T1000 (cell line): Measurements from ENCODE around the gene TRIM2.

ENCODE experiments used
- DNase-seq: peaks from one replicate; lab custom pipeline; 2025; ENCODE audit warnings: mixed read lengths; lab: John Stamatoyannopoulos, UW

The TRIM2 gene

GRCh38 chr4:153275380-153276276, 71.4 kb downstream of the TRIM2 start:
- DNase-seq, result no peak

GRCh38 chr4:153276971-153277370, 72.7 kb downstream of the TRIM2 start:
- DNase-seq, result no peak

- DNase-seq, result no peak
Observed at GRCh38 chr4:153281476-153281875, 77.2 kb downstream of the TRIM2 start.

- DNase-seq, result no peak
Observed at GRCh38 chr4:153282023-153282422, 77.8 kb downstream of the TRIM2 start.

- no peak for DNase-seq
Observed at GRCh38 chr4:153283260-153283659, 79.0 kb downstream of the TRIM2 start.

GRCh38 chr4:153290134-153290533, 85.9 kb downstream of the TRIM2 start:
- no peak for DNase-seq

GRCh38 chr4:153291562-153291961, 87.3 kb downstream of the TRIM2 start:
- DNase-seq, result no peak

GRCh38 chr4:153292897-153293741, 88.9 kb downstream of the TRIM2 start:
- no peak for DNase-seq

- DNase-seq, result no peak
Observed at GRCh38 chr4:153293742-153294057, 89.5 kb downstream of the TRIM2 start.

- DNase-seq, result no peak
Observed at GRCh38 chr4:153294631-153295030, 90.4 kb downstream of the TRIM2 start.

- no peak for DNase-seq
Observed at GRCh38 chr4:153295131-153295755, 91.0 kb downstream of the TRIM2 start.

- DNase-seq, result no peak
Observed at GRCh38 chr4:153296040-153296823, 92.0 kb downstream of the TRIM2 start.

- DNase-seq, result no peak
Observed at GRCh38 chr4:153297116-153297515, 92.9 kb downstream of the TRIM2 start.

GRCh38 chr4:153310793-153311192, 106.5 kb downstream of the TRIM2 start:
- no peak for DNase-seq

- DNase-seq, result no peak
Observed at GRCh38 chr4:153314915-153315314, 110.7 kb downstream of the TRIM2 start.

- no peak for DNase-seq
Observed at GRCh38 chr4:153318696-153319320, 114.6 kb downstream of the TRIM2 start.

GRCh38 chr4:153322791-153323190, 118.5 kb downstream of the TRIM2 start:
- no peak for DNase-seq

- no peak for DNase-seq
Observed at GRCh38 chr4:153324046-153324445, 119.8 kb downstream of the TRIM2 start.

GRCh38 chr4:153325558-153325957, 121.3 kb downstream of the TRIM2 start:
- no peak for DNase-seq

- no peak for DNase-seq
Observed at GRCh38 chr4:153326513-153326912, 122.3 kb downstream of the TRIM2 start.

GRCh38 chr4:153327247-153327646, 123.0 kb downstream of the TRIM2 start:
- no peak for DNase-seq
